Bronchial epithelial cell (primary cell): Measurements from ENCODE around the gene TMEM63C. TPM values are rescaled to one million over a fixed set of nuclear protein-coding genes. Genes with fewer than 3 reads are reported as not detected.

Experiments used
- DNase-seq: peaks from one replicate; pipeline ENCODE4 v3.0.0-alpha.2; 2010; ENCODE audit warnings: low read depth
- FAIRE-seq: peaks from 2 replicates; lab custom pipeline; 2011; peaks lifted over from hg19 to GRCh38; lab: Jason Lieb, UNC
- H3K27me3 ChIP-seq: 2 replicates; pipeline ENCODE4 v1.5.1; 2011; ENCODE audit warnings: low read length; ENCODE audit not compliant: control insufficient read depth, insufficient read depth
- H3K36me3 ChIP-seq: 2 replicates; pipeline ENCODE4 v1.5.1; 2011; ENCODE audit warnings: low read length; ENCODE audit not compliant: control insufficient read depth, insufficient read depth
- H3K4me3 ChIP-seq: 2 replicates; pipeline ENCODE4 v1.5.1; 2011; ENCODE audit warnings: mild to moderate bottlenecking, low read depth, low read length, control low read depth
- CTCF ChIP-seq: IDR thresholded peaks from 2 replicates; pipeline ENCODE4 v1.5.1; 2011; ENCODE audit warnings: mild to moderate bottlenecking, moderate library complexity, low read length, control low read depth, inconsistent platforms; ENCODE audit not compliant: insufficient read depth, severe bottlenecking
- total RNA-seq: library from RNA; depleted of rRNA; stranded (reverse); fragments of >200 nt; gene quantifications from 2 replicates; pipeline ENCODE4 v1.2.1, GENCODE V29; 2014

Gene TMEM63C
- total RNA-seq, 1 donor from 2014 or later = 0.79 TPM

GRCh38 chr14:77221241-77221871 lies 39.8 kb downstream of the TMEM63C start:
- DNase-seq (no peak), FAIRE-seq (no peak)
- TF ChIP-seq CTCF = no peak
- H3K27me3 ChIP-seq = peaks cover 2% of the 10 kb centered on the region
- no peak overlapping the region for H3K4me3 ChIP-seq
- H3K36me3 ChIP-seq = no peaks in the 10 kb centered on the region

GRCh38 chr14:77222546-77223225 lies 41.1 kb downstream of the TMEM63C start:
- TF ChIP-seq CTCF = no peak
- Histone ChIP-seq H3K27me3 (peaks cover 2% of the 10 kb centered on the region), H3K4me3 (no peak overlapping the region), H3K36me3 (no peaks in the 10 kb centered on the region)
- DNase-seq (no peak), FAIRE-seq (no peak)

- no peak for TF ChIP-seq CTCF
- no peak for DNase-seq
- no peak for FAIRE-seq
- Histone ChIP-seq H3K27me3 (peaks cover 2% of the 10 kb centered on the region), H3K36me3 (no peaks in the 10 kb centered on the region), H3K4me3 (no peak overlapping the region)
These were observed 42.6 kb downstream of the TMEM63C start for GRCh38 chr14:77224212-77224611.

GRCh38 chr14:77225254-77225653 lies 43.7 kb downstream of the TMEM63C start:
- Histone ChIP-seq H3K27me3 (no peaks in the 10 kb centered on the region), H3K4me3 (no peak overlapping the region), H3K36me3 (no peaks in the 10 kb centered on the region)
- no peak for FAIRE-seq
- no peak for DNase-seq
- TF ChIP-seq CTCF = no peak

GRCh38 chr14:77225892-77226557 lies 44.4 kb downstream of the TMEM63C start:
- Histone ChIP-seq H3K27me3 (no peaks in the 10 kb centered on the region), H3K36me3 (no peaks in the 10 kb centered on the region), H3K4me3 (no peak overlapping the region)
- peak; percentile 7 for FAIRE-seq
- TF ChIP-seq CTCF = no peak
- no peak for DNase-seq
